GM23248 (cell line): ENCODE results near the gene ADAMTS7. TPM values are rescaled to one million over a fixed set of nuclear protein-coding genes. Genes with fewer than 3 reads are reported as not detected.
"Not testable (repeated sequence)": the region's sequence is repeated elsewhere in the genome, so short reads cannot be mapped to it uniquely, and the experiment has no call there.

ENCODE experiments used
- DNase-seq: peaks from one replicate; pipeline ENCODE4 v3.0.0-alpha.2; 2015
- H2AFZ ChIP-seq: fragments of 200-600 bp; sonication (generic); 2 replicates; pipeline ENCODE4 v1.6.1; 2016; ENCODE audit warnings: antibody characterized with exemption
- H3F3A ChIP-seq: fragments of 200-600 bp; sonication (generic); 2 replicates; pipeline ENCODE4 v1.6.1; 2016; ENCODE audit warnings: mild to moderate bottlenecking, antibody characterized with exemption, mixed run types; ENCODE audit not compliant: insufficient read depth
- H3K27ac ChIP-seq: fragments of 200-600 bp; sonication (generic); 2 replicates; pipeline ENCODE4 v1.5.1; 2016; ENCODE audit warnings: mild to moderate bottlenecking
- H3K27me3 ChIP-seq: fragments of 200-600 bp; sonication (generic); replicated peaks from 2 replicates; pipeline ENCODE4 v1.6.1; 2016; ENCODE audit warnings: mild to moderate bottlenecking; ENCODE audit not compliant: insufficient read depth
- H3K36me3 ChIP-seq: fragments of 200-600 bp; sonication (generic); 2 replicates; pipeline ENCODE4 v1.6.1; 2016; ENCODE audit warnings: low read depth, mild to moderate bottlenecking
- H3K4me1 ChIP-seq: fragments of 200-600 bp; sonication (generic); 2 replicates; pipeline ENCODE4 v1.6.1; 2016; ENCODE audit warnings: mild to moderate bottlenecking; ENCODE audit not compliant: insufficient read depth
- H3K4me2 ChIP-seq: fragments of 200-600 bp; sonication (generic); one replicate; pipeline ENCODE4 v1.6.1; 2016; ENCODE audit warnings: mild to moderate bottlenecking; ENCODE audit not compliant: unreplicated experiment
- H3K4me3 ChIP-seq: fragments of 200-600 bp; sonication (generic); 2 replicates; pipeline ENCODE4 v1.5.1; 2016; ENCODE audit warnings: mild to moderate bottlenecking
- H3K79me2 ChIP-seq: fragments of 200-600 bp; sonication (generic); 2 replicates; pipeline ENCODE4 v1.6.1; 2016; ENCODE audit warnings: mild to moderate bottlenecking; ENCODE audit not compliant: insufficient read depth
- H3K9ac ChIP-seq: fragments of 200-600 bp; sonication (generic); 2 replicates; pipeline ENCODE4 v1.6.1; 2016; ENCODE audit warnings: mild to moderate bottlenecking
- H3K9me2 ChIP-seq: fragments of 200-600 bp; sonication (generic); 2 replicates; pipeline ENCODE4 v1.6.1; 2016; ENCODE audit warnings: mixed run types, mild to moderate bottlenecking, moderate library complexity; ENCODE audit not compliant: insufficient read depth
- H3K9me3 ChIP-seq: fragments of 200-600 bp; sonication (generic); one replicate; pipeline ENCODE4 v1.6.1; 2017; ENCODE audit warnings: low read depth
- H4K20me1 ChIP-seq: fragments of 200-600 bp; sonication (generic); 2 replicates; pipeline ENCODE4 v1.6.0; 2016; ENCODE audit not compliant: insufficient read depth
- EZH2 ChIP-seq: fragments of 200-600 bp; sonication (generic); IDR thresholded peaks from 2 replicates; pipeline ENCODE4 v1.6.1; 2018; ENCODE audit warnings: antibody characterized with exemption, mild to moderate bottlenecking; ENCODE audit not compliant: insufficient read depth, poor library complexity, severe bottlenecking
- EZH2phosphoT487 ChIP-seq: fragments of 200-600 bp; sonication (generic); IDR thresholded peaks from 2 replicates; pipeline ENCODE4 v1.6.1; 2018; ENCODE audit warnings: antibody characterized with exemption, moderate library complexity, mild to moderate bottlenecking, low read depth; ENCODE audit not compliant: insufficient read depth
- WGBS, 2 experiments: methylation state at CpG; one replicate each; pipeline ENCODE4 v1.1.6; 2015 to 2017; ENCODE audit warnings: low lambda C conversion rate in 2 of 2, low coverage in 1 of 2; ENCODE audit errors: missing lambda C conversion rate in 2 of 2; 5-methylcytosine and 5-hydroxymethylcytosine counted together
- in situ Hi-C: fragments of 300-500 bp; cut with MboI; formaldehyde crosslinking; loops from 2 replicates; pipeline ENCODE4 v1.15.0; 2020
- polyA plus RNA-seq: library from polyadenylated mRNA; unstranded; fragments of >200 nt; fragmentation: Nextera tagmentation; extraction: Ambion mirVana; gene quantifications from 2 replicates; pipeline ENCODE4 v1.2.1, GENCODE V29; 2016
- total RNA-seq: library from RNA; depleted of rRNA; stranded (reverse); fragments of >200 nt; shearing (Covaris generic); gene quantifications from 2 replicates; pipeline ENCODE4 v1.2.3, GENCODE V29; 2014

ADAMTS7 gene
- total and polyA plus RNA-seq, 2 experiments from 2014 or later = 0.89 to 2.4 TPM

DNA sequence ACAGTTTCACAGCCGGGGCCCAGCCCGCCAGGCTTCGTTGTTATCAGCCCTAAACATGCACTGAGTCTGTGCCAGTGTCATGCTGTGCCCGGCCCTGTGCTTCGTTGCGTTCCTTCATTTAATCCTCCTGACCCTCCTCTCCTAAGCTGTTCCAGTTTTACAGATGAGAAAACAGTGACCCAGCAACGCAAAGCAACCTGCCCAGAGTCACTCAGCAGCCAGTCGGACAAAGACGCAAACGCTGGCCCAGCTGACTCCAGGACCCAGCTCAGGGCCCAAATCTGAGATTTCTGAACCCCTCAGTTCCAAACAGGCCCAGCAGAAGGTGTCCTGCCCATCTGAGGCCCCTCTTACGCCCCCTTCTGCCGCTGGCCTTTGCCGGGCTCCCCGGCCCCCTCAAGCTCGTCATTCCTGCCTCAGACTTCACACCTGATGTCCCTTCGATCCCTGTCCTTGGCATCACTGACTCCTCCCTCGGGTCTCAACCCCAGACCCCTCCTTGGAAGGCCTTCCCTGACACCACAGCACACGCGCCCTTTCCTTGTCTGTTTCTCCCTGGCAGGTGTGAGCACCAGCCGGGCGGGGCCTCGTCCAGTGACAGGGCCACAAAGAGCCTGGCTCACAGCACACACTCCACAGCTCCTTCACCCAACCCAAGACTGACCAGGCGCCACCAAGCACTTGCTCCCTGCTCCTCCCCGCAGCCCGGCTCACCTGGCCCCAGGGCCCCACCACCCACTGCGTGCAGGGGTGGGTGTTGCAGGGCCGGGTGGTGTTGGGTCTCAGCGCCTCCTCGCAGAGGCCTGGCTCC is 48.1 kb downstream of the ADAMTS7 start:
- Histone ChIP-seq H3K9me3 (no peaks in the 10 kb centered on the region), H3K36me3 (no peaks in the 10 kb centered on the region), H2AFZ (no peak overlapping the region), H3K79me2 (no peaks in the 10 kb centered on the region), H3K9me2 (no peaks in the 10 kb centered on the region), H3K4me2 (no peak overlapping the region), H3K9ac (no peak overlapping the region), H3K4me3 (no peak overlapping the region), H4K20me1 (no peaks in the 10 kb centered on the region), H3K27ac (no peak overlapping the region), H3K27me3 (no peaks in the 10 kb centered on the region), H3F3A (no peaks in the 10 kb centered on the region), H3K4me1 (no peaks in the 10 kb centered on the region)
- WGBS, 2 experiments = 89% methylated on average over 27 to 29 of the region's 29 CpGs
- DNase-seq = no peak
- TF ChIP-seq EZH2phosphoT487 = no peak
- no peak for TF ChIP-seq EZH2
- in situ Hi-C loops = no loop called here

DNA sequence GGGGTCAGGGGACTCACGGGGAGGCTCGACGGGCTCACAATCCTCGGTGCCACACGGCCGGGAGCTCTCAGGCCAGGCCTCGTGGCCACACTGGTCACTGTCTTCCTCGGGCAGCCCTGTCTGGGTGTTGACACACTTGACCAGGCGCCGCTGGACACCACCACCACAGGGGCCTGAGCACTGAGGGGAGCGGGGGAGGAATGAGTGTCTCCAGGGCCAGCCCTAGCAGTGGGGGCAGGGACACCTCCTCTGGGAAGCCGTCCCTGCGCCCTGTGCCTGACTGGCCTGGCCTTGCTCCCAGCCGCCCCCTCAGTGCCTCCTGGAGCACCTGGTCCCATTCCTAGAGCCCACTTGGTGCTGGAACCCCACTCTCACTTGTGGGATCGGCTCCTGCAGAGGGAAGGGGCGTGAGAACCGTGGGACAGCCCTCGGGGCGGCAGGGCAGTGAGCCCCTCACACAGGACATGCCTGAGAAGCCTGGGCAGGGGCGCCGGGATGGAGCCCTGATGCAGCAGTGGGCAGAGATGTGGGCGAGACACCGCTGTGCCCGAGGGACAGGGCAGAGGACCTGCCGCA is 48.8 kb downstream of the ADAMTS7 start:
- WGBS, 2 experiments = 85 to 91% methylated on average over 17 to 22 of the region's 25 CpGs
- H3K4me3 ChIP-seq, DNase-seq, H3K27ac ChIP-seq, H3K79me2 ChIP-seq, H4K20me1 ChIP-seq, H3K4me2 ChIP-seq, H3K4me1 ChIP-seq, in situ Hi-C loops, H3K9ac ChIP-seq, H3F3A ChIP-seq, H3K9me3 ChIP-seq, H2AFZ ChIP-seq, H3K36me3 ChIP-seq, H3K9me2 ChIP-seq, H3K27me3 ChIP-seq: not testable (repeated sequence)

DNA sequence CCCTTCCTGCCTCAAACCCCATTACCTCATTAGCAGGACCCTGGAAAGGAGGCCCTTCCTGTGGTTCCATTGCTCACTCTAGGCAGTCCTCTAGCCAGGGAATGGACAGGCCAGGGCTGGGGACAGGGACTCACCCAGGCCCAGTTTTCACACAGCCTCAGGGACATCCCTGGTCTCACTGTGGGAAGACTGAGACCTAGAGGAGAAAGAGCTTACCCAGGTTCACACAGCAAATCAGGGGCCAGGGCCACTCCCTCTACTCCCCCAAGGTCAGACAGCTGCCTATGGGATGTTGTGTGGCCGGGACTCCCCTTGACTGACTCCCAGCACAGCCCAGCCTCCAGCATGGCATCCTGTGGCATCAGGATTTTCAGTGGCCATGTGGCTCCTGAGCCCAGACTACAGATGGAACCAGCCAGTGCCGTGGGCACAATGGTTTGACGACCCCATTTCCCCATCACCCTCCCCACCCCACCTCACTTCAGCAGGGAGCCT is 49.3 kb downstream of the ADAMTS7 start:
- Histone ChIP-seq H3K4me2 (no peak overlapping the region), H2AFZ (no peak overlapping the region), H3K9me2 (no peaks in the 10 kb centered on the region), H3K4me1 (peaks cover 5% of the 10 kb centered on the region), H3K27ac (no peak overlapping the region), H3K9ac (no peak overlapping the region), H3K79me2 (no peaks in the 10 kb centered on the region), H3K36me3 (no peaks in the 10 kb centered on the region), H3K9me3 (no peaks in the 10 kb centered on the region), H3K4me3 (no peak overlapping the region), H4K20me1 (no peaks in the 10 kb centered on the region), H3F3A (no peaks in the 10 kb centered on the region), H3K27me3 (no peaks in the 10 kb centered on the region)
- in situ Hi-C loops = no loop called here
- TF ChIP-seq EZH2 (no peak), EZH2phosphoT487 (no peak)
- no peak for DNase-seq
- 64 to 65% methylated on average over 3 of the region's 3 CpGs for WGBS, 2 experiments

DNA sequence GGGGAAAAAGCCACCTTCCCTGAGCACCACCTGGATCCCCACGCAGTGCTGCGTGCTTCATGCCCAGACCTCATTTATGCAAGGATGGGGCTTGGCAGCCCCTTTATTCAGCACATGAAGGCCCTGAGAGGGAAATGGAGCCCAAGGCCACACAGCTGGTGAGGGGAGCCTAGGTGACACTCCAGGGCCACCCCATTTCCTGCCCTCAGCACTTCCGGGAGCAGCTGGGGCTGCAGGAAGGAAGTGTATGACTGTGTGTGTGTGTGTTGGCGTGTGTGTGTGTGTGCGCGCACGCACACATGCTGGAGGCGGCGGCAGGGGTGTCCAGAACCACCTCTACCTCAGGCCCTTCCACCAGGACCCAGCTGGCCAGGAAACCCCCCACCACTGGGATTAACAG is 49.8 kb downstream of the ADAMTS7 start:
- H2AFZ ChIP-seq, H4K20me1 ChIP-seq, H3F3A ChIP-seq, H3K4me1 ChIP-seq, H3K4me3 ChIP-seq, H3K4me2 ChIP-seq, in situ Hi-C loops, H3K79me2 ChIP-seq, DNase-seq, H3K36me3 ChIP-seq, H3K9ac ChIP-seq, H3K27me3 ChIP-seq, H3K27ac ChIP-seq, H3K9me2 ChIP-seq, H3K9me3 ChIP-seq: not testable (repeated sequence)
- 95% methylated on average over 8 to 9 of the region's 9 CpGs for WGBS, 2 experiments
